ENCODE measurements around the gene MED25. TPM values are rescaled to one million over a fixed set of nuclear protein-coding genes. Genes with fewer than 3 reads are reported as not detected.

The MED25 gene
- total and polyA plus RNA-seq, 12 donors, result 39.5 to 149 (median 54.9) TPM

DNA sequence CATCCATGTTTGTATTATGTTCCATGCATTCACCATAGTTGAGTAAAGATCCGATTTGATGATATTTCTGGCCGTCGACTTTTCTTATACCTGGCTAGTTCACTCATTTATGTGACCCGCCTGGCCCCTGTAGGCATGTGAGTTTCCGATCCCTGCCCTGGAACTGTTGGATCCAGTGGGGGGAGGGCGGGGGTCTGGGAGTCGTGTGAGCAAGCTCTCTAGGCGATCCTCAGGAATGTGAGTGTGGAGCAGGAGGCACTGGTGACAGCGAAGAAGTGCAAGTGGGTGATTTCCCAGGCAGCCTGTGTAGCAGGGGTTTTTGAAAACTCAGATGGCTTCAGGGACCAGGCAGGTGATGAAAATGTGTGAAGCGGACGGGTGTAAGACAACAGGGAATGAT is 22.2 kb downstream of the MED25 start:
- no peak overlapping the region for H3K4me3 ChIP-seq
- ATAC-seq, result no peak
- H3K27me3 ChIP-seq, result no peaks in the 10 kb centered on the region
- no peak for DNase-seq
- no peak for TF ChIP-seq CTCF (IDR thresholded peaks at IDR 0.05)
- peaks cover 0 to 66% (median 30%) of the 10 kb centered on the region in 9 donors for H3K36me3 ChIP-seq
- intact Hi-C loops (cut with DNase I), result no loop called here
- H3K27ac ChIP-seq, result no peak overlapping the region
- H3K4me1 ChIP-seq, result peaks cover 0 to 5% (median 0%) of the 10 kb centered on the region in 9 donors
- 77 to 92% methylated on average over 11 of the region's 11 CpGs for WGBS, 2 donors
- no peaks in the 10 kb centered on the region for H3K9me3 ChIP-seq

GRCh38 chr19:49840736-49841249 is 22.7 kb downstream of the MED25 start:
- intact Hi-C loops (cut with DNase I), result no loop called here
- Histone ChIP-seq H3K4me1 (peaks cover 0 to 5% (median 0%) of the 10 kb centered on the region in 9 donors), H3K4me3 (no peak overlapping the region), H3K9me3 (no peaks in the 10 kb centered on the region), H3K36me3 (peaks cover 0 to 62% (median 25%) of the 10 kb centered on the region in 9 donors), H3K27ac (no peak overlapping the region), H3K27me3 (no peaks in the 10 kb centered on the region)
- DNase-seq, result no peak
- ATAC-seq, result no peak
- no peak for TF ChIP-seq CTCF (IDR thresholded peaks at IDR 0.05)
- WGBS, 2 donors, result 76 to 82% methylated on average over 17 of the region's 17 CpGs

GRCh38 chr19:49843265-49843664 is 25.2 kb downstream of the MED25 start:
- intact Hi-C loops (cut with DNase I), result no loop called here
- no peak for TF ChIP-seq CTCF (IDR thresholded peaks at IDR 0.05)
- no peak overlapping the region for H3K4me3 ChIP-seq
- ATAC-seq (no peak), DNase-seq (no peak)
- H3K4me1 ChIP-seq, result peaks cover 0 to 6% (median 0%) of the 10 kb centered on the region in 9 donors
- no peaks in the 10 kb centered on the region for H3K27me3 ChIP-seq
- peaks cover 0 to 37% (median 11%) of the 10 kb centered on the region in 9 donors for H3K36me3 ChIP-seq
- 93 to 94% methylated on average over 3 of the region's 3 CpGs for WGBS, 2 donors
- no peaks in the 10 kb centered on the region for H3K9me3 ChIP-seq
- H3K27ac ChIP-seq, result no peak overlapping the region

GRCh38 chr19:49844138-49845095 is 26.3 kb downstream of the MED25 start:
- Histone ChIP-seq H3K4me3 (no peak overlapping the region), H3K27ac (no peak overlapping the region), H3K36me3 (peaks cover 0 to 25% (median 4%) of the 10 kb centered on the region in 9 donors), H3K9me3 (peaks cover 0 to 7% (median 0%) of the 10 kb centered on the region in 11 donors), H3K4me1 (peaks cover 0 to 17% (median 0%) of the 10 kb centered on the region in 9 donors), H3K27me3 (no peaks in the 10 kb centered on the region)
- intact Hi-C loops (cut with DNase I), result no loop called here
- ATAC-seq (no peak), DNase-seq (no peak)
- TF ChIP-seq CTCF (IDR thresholded peaks at IDR 0.05), result no peak
- 87 to 90% methylated on average over 18 of the region's 18 CpGs for WGBS, 2 donors

All from heart right ventricle (tissue), 16 donors.